Fibroblast of skin of abdomen (primary cell): ENCODE results near the gene IFNGR2.
"Not testable (repeated sequence)": the region's sequence is repeated elsewhere in the genome, so short reads cannot be mapped to it uniquely, and the experiment has no call there.

Experiments used
- DNase-seq: peaks from one replicate; pipeline ENCODE4 v3.0.0-alpha.2; 2013

IFNGR2 gene

GRCh38 chr21:33377221-33377920 lies 25.8 kb upstream of the IFNGR2 start:
- no peak for DNase-seq

- no peak for DNase-seq
Measured at GRCh38 chr21:33378081-33378480, 25.1 kb upstream of the IFNGR2 start.

- peak; percentile 55 for DNase-seq
Measured at GRCh38 chr21:33379934-33380333, 23.3 kb upstream of the IFNGR2 start.

- peak; percentile 92 for DNase-seq
Measured at GRCh38 chr21:33380483-33380998, 22.7 kb upstream of the IFNGR2 start.

- DNase-seq = not testable (repeated sequence)
Measured at GRCh38 chr21:33381381-33381780, 21.8 kb upstream of the IFNGR2 start.

GRCh38 chr21:33383056-33383888 lies 19.9 kb upstream of the IFNGR2 start:
- DNase-seq = peak; percentile 81

- DNase-seq = no peak
Measured at GRCh38 chr21:33384841-33385331, 18.3 kb upstream of the IFNGR2 start.

- no peak for DNase-seq
Measured at GRCh38 chr21:33386222-33386784, 16.9 kb upstream of the IFNGR2 start.

GRCh38 chr21:33387294-33387693 lies 15.9 kb upstream of the IFNGR2 start:
- DNase-seq = no peak

GRCh38 chr21:33388188-33388587 lies 15.0 kb upstream of the IFNGR2 start:
- DNase-seq = no peak

GRCh38 chr21:33390479-33390878 lies 12.7 kb upstream of the IFNGR2 start:
- DNase-seq = no peak

- DNase-seq = no peak
Measured at GRCh38 chr21:33391656-33392055, 11.6 kb upstream of the IFNGR2 start.

- DNase-seq = no peak
Measured at GRCh38 chr21:33392284-33392985, 10.8 kb upstream of the IFNGR2 start.

- DNase-seq = no peak
Measured at GRCh38 chr21:33393348-33393747, 9.9 kb upstream of the IFNGR2 start.

GRCh38 chr21:33394260-33394659 lies 9.0 kb upstream of the IFNGR2 start:
- no peak for DNase-seq

GRCh38 chr21:33395891-33396331 lies 7.3 kb upstream of the IFNGR2 start:
- no peak for DNase-seq

- no peak for DNase-seq
Measured at GRCh38 chr21:33396436-33396835, 6.8 kb upstream of the IFNGR2 start.

- DNase-seq = peak; percentile 76
Measured at GRCh38 chr21:33396951-33397350, 6.3 kb upstream of the IFNGR2 start.

GRCh38 chr21:33397717-33398116 lies 5.5 kb upstream of the IFNGR2 start:
- DNase-seq = no peak

GRCh38 chr21:33398361-33398760 lies 4.9 kb upstream of the IFNGR2 start:
- DNase-seq = no peak

- no peak for DNase-seq
Measured at GRCh38 chr21:33401630-33401992, 1.6 kb upstream of the IFNGR2 start.
